Smooth muscle cell of the brain vasculature (primary cell): Measurements from ENCODE around the gene PTPRG.

Experiments used
- DNase-seq: peaks from one replicate; pipeline ENCODE4 v3.0.0-alpha.2; 2012; ENCODE audit warnings: low read depth, low spot score

The PTPRG gene

DNA sequence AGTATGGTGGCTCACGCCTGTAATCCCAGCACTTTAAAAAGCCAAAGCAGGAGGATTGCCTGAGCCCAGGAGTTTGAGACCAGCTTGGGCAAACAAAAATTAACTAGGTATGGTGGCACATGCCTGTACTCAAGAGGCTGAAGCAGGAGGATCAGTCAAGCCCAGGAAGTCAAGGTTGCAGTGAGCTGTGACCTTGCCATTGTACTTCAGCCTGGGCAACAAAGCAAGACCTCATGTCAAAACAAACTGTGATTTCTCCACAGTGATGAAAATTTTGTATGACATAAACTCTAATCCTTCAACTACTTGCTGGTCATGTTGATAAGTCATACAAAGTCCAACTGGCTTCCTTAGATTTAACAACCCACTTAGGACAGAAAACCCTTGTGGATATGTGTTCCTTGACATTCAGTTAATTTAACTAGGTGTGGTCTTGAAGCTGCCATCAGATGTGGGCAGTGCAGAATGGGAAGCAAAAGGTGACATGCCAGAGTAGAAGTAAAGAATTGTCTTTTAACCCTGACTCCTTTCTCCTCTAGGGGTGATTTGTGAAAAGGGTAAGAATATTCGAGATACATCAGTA lies 263.3 kb downstream of the PTPRG start:
- no peak for DNase-seq

- no peak for DNase-seq
These were observed 264.8 kb downstream of the PTPRG start for GRCh38 chr3:61826161-61826560.

DNA sequence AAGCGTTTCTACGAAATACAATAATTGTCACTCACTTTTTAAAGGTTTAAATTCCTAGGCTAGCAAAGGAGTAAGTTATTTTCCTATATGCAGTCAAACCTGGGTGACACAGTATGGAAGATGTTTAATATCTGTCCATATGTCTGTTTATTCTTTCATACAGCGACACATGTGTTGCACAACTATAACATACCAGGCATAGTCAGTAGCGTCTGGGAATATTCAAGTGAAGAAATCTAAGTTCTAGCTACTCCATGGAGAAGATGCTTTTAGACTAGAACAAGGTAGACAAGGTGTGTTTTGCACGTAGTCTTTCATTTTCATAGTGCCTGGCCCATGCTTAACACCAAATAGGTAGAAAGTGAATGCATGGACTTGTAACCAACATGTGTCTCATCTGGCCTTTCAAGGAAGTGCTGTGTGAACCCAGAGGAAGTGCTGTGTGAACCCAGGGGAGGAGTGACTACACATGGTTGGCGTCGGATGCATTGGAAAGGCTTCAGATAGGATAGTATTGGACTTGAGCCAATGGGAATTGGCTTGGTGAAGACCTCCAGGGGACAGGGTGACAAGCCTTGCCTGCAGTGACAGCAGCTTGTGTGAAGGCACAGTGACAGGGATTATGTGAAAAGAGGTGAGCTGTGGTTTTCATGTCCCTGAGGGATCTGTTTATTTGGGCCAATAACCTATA lies 267.0 kb downstream of the PTPRG start:
- no peak for DNase-seq

- no peak for DNase-seq
These were observed 267.7 kb downstream of the PTPRG start for GRCh38 chr3:61828880-61829721.

DNA sequence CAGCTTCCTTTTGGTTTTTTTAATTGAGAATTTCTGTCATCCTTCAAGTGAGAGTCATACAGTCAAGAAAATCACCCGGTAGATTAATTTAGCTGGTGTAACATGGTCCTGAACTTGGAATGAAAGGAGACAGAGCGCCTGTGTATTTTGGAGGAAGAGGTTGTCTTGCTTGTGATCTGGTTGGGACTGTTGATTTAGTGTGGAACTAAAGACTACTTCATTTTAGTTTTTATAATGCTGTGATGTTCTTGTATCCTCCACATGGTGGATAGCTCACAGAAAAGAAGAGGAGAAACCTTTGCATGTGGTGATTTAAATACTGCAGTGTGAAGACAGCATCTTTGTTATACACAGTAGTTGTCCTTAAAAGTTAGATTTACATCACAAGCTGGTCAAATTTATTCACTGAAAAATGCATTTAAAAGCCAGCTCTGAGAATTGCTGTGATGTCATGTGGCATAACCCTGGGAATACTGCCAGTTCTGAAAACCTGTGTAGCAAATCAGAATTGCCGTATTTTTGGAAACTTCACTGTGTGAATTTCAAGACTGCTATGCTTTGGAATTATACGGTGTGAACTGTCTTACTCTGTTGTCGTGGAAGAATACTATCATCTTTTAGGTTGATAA lies 268.5 kb downstream of the PTPRG start:
- DNase-seq, result no peak

GRCh38 chr3:61831973-61832372 lies 270.6 kb downstream of the PTPRG start:
- DNase-seq, result no peak

- DNase-seq, result no peak
These were observed 271.2 kb downstream of the PTPRG start for GRCh38 chr3:61832375-61833229.

GRCh38 chr3:61839256-61839655 lies 277.9 kb downstream of the PTPRG start:
- DNase-seq, result no peak

DNA sequence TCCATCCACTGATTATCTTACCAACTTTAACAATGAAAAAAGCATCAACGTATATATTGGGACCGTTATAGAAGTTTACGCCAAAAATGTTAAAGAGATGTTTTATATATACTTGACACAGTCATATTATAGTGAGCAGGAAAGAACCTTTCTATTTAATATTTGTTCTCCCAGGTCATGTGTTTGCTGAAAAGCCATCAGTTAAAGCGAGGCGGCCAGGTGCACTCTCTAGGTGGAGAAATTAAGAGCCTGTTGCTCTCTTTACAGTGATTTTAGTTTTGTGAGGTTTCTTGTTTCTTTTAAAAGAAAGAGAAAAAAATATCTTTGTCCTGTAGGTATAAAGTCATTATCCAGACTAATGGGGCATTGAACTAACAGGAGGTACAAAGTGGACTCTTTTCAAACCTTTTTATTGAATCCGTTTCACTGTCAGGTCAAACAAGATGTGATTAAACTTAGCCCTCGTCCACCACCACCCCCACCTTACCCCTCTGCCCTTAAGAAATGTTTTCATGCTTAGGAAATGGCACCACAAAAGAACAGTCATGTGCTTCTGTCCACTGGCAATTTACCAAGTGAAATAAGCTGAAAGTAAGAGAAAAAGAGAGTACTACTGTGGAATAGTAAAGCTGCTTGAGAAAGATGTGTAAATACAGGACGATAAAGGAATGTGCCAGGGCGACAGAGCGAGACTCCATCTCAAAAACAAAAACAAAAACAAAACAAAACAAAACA lies 279.9 kb downstream of the PTPRG start:
- peak; percentile 51 for DNase-seq

- no peak for DNase-seq
These were observed 280.6 kb downstream of the PTPRG start for GRCh38 chr3:61841988-61842387.

- DNase-seq, result no peak
These were observed 283.0 kb downstream of the PTPRG start for GRCh38 chr3:61844346-61844745.

DNA sequence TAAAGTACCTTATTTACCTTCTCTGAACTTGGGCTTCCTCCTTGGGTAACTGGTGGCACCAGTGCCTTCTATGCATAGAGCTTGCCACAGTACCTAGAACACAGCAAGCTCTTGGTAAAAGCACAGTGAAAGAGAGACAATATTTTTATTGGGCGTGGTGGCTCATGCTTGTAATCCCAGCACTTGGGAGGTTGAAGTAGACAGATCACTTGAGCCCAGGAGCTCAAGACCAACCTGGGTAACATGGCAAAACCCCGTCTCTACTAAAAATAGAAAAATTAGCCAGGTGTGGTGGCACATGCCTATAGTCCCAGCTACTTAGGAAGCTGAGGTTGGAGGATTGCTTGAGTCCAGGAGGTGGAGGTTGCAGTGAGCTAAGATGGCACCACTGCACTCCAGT lies 285.1 kb downstream of the PTPRG start:
- no peak for DNase-seq

GRCh38 chr3:61847784-61848462 lies 286.6 kb downstream of the PTPRG start:
- DNase-seq, result no peak

DNA sequence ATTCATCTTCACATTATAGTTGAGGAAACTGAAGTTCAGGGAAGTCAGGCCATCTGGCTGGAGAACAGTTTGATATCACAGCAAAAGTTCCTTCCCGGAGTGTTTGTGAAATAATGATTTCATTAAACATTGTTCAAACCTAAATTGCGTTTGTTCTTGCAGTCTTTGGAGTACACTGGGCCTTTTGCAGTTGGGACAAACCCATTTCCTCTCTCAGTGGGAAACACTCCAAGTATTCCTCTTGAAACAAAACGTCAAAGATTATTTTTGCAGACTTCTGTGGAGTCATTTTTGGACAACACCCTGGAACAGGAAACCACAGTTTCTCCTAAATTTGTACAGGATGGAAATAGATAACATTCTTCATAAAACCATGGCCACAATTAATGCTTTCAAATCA lies 287.5 kb downstream of the PTPRG start:
- no peak for DNase-seq

- DNase-seq, result no peak
These were observed 292.5 kb downstream of the PTPRG start for GRCh38 chr3:61853912-61854311.

- DNase-seq, result no peak
These were observed 293.8 kb downstream of the PTPRG start for GRCh38 chr3:61855211-61855610.

- DNase-seq, result no peak
These were observed 295.9 kb downstream of the PTPRG start for GRCh38 chr3:61857297-61857696.

DNA sequence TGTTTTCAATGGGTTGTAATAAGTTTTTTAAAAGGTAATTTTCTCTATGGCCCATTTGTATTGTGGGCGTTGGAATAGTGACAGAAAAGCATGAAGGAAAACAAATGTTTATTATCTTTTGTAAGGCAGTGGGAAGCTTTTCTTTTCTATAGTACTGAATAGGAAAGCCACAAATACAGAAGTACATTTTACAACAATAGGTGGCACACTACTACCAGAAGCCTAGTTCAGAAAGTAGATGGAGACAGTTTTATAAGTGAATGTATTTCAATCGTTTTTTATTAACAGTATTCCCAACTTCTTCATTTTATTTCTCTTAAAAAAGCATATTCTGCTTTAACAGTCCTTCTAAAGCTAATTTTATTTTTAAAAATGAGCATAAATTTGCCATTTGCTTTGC lies 296.7 kb downstream of the PTPRG start:
- no peak for DNase-seq

DNA sequence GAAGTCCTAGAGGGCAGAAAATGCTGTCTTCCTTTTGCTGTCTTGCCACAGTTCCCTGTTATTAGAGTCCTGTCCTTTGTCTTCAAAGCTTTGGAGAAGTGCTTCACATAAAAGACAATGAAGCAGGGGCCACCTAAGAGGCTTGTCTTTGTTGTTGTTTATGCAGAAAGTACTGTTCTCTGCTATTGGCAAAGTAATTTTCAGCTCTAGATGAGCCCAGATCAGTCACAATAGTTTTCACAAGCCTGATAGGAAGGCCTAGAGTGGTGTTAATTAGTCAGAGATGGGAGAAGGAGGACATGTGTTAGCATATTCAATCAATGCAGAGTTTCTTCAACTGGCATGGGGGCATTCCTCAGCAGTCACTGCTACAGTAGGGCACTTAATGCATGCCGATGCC lies 300.0 kb downstream of the PTPRG start:
- DNase-seq, result no peak
